ENCODE measurements around the gene CFAP54. TPM values are rescaled to one million over a fixed set of nuclear protein-coding genes. Genes with fewer than 3 reads are reported as not detected.

CFAP54 gene
- total and polyA plus RNA-seq, 2 experiments from 2014 or later, result 0.07 to 0.76 TPM

DNA sequence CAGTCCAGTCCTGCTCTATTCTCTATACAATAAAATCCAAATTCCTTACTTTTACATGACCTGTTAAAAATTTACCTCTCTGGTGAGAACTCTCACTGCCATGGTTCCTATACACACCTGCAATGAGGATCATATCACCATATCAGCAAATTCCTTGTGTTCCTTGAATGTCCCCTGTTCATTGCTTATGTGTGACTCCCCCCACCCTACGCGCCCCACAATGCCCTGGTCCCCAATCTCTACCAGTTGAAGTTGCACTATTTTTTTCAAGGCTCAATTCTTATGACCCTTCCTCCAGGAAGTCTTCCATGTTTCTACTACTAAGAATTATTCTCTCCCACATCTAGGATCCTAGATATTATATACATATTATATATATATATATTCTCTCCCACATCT lies 335.5 kb downstream of the CFAP54 start (continued):
- TF ChIP-seq, protein P1, sequence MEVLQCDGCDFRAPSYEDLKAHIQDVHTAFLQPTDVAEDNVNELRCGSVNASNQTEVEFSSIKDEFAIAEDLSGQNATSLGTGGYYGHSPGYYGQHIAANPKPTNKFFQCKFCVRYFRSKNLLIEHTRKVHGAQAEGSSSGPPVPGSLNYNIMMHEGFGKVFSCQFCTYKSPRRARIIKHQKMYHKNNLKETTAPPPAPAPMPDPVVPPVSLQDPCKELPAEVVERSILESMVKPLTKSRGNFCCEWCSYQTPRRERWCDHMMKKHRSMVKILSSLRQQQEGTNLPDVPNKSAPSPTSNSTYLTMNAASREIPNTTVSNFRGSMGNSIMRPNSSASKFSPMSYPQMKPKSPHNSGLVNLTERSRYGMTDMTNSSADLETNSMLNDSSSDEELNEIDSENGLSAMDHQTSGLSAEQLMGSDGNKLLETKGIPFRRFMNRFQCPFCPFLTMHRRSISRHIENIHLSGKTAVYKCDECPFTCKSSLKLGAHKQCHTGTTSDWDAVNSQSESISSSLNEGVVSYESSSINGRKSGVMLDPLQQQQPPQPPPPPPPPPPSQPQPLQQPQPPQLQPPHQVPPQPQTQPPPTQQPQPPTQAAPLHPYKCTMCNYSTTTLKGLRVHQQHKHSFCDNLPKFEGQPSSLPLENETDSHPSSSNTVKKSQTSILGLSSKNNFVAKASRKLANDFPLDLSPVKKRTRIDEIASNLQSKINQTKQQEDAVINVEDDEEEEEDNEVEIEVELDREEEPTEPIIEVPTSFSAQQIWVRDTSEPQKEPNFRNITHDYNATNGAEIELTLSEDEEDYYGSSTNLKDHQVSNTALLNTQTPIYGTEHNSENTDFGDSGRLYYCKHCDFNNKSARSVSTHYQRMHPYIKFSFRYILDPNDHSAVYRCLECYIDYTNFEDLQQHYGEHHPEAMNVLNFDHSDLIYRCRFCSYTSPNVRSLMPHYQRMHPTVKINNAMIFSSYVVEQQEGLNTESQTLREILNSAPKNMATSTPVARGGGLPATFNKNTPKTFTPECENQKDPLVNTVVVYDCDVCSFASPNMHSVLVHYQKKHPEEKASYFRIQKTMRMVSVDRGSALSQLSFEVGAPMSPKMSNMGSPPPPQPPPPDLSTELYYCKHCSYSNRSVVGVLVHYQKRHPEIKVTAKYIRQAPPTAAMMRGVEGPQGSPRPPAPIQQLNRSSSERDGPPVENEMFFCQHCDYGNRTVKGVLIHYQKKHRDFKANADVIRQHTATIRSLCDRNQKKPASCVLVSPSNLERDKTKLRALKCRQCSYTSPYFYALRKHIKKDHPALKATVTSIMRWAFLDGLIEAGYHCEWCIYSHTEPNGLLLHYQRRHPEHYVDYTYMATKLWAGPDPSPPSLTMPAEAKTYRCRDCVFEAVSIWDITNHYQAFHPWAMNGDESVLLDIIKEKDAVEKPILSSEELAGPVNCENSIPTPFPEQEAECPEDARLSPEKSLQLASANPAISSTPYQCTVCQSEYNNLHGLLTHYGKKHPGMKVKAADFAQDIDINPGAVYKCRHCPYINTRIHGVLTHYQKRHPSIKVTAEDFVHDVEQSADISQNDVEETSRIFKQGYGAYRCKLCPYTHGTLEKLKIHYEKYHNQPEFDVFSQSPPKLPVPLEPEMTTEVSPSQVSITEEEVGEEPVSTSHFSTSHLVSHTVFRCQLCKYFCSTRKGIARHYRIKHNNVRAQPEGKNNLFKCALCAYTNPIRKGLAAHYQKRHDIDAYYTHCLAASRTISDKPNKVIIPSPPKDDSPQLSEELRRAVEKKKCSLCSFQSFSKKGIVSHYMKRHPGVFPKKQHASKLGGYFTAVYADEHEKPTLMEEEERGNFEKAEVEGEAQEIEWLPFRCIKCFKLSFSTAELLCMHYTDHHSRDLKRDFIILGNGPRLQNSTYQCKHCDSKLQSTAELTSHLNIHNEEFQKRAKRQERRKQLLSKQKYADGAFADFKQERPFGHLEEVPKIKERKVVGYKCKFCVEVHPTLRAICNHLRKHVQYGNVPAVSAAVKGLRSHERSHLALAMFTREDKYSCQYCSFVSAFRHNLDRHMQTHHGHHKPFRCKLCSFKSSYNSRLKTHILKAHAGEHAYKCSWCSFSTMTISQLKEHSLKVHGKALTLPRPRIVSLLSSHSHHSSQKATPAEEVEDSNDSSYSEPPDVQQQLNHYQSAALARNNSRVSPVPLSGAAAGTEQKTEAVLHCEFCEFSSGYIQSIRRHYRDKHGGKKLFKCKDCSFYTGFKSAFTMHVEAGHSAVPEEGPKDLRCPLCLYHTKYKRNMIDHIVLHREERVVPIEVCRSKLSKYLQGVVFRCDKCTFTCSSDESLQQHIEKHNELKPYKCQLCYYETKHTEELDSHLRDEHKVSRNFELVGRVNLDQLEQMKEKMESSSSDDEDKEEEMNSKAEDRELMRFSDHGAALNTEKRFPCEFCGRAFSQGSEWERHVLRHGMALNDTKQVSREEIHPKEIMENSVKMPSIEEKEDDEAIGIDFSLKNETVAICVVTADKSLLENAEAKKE (CRISPR knock-in tag; IDR thresholded peaks at IDR 0.05), result no peak
- TF ChIP-seq EZH2phosphoT487 (IDR thresholded peaks at IDR 0.05; ENCODE audit: unreplicated experiment) (no peak), CREB1 (CRISPR knock-in tag; IDR thresholded peaks at IDR 0.05; ENCODE audit: low read depth) (no peak), EZH2 (IDR thresholded peaks at IDR 0.05; ENCODE audit: low read depth, unreplicated experiment) (no peak), JUNB (IDR thresholded peaks at IDR 0.05; ENCODE audit: unreplicated experiment) (no peak)

GRCh38 chr12:96828169-96828789 lies 338.9 kb downstream of the CFAP54 start:
- Histone ChIP-seq H2AFZ (peak overlapping the region; percentile 84; the same call in 1 of the 2 replicates), H3K27ac (ENCODE audit: low read depth) (no peak overlapping the region), H3K79me2 (replicated peaks; ENCODE audit: insufficient read depth) (no peaks in the 10 kb centered on the region), H4K20me1 (replicated peaks; ENCODE audit: insufficient read depth) (no peaks in the 10 kb centered on the region), H3K9me2 (ENCODE audit: insufficient read depth) (peaks cover 3% of the 10 kb centered on the region; the same call in 1 of the 2 replicates), H3K27me3 (ENCODE audit: insufficient read depth) (no peaks in the 10 kb centered on the region), H3K4me2 (no peak overlapping the region), H3F3A (replicated peaks; ENCODE audit: low read depth) (no peaks in the 10 kb centered on the region), H3K4me3 (no peak overlapping the region), H3K4me1 (ENCODE audit: insufficient read depth) (no peaks in the 10 kb centered on the region), H3K36me3 (ENCODE audit: insufficient read depth) (no peaks in the 10 kb centered on the region)
- peak; percentile 12 for DNase-seq (ENCODE audit: low spot score)
- Mint-ChIP-seq H3K9me3 (no peaks in the 10 kb centered on the region; the same call in 2 of the 3 replicates), H3K27me3 (ENCODE audit: insufficient read depth, low read depth, poor library complexity) (no peaks in the 10 kb centered on the region), H3K36me3 (ENCODE audit: low read depth) (no peaks in the 10 kb centered on the region), H3K4me3 (no peak overlapping the region), H3K27ac (no peak overlapping the region), H3K4me1 (no peaks in the 10 kb centered on the region)
- ATAC-seq, result no peak; the same call in 2 of the 3 replicates
- TF ChIP-seq STAT1 (IDR thresholded peaks at IDR 0.05; ENCODE audit: unreplicated experiment) (no peak), CTCF (conservative IDR thresholded peaks at IDR 0.05; ENCODE audit: low read depth in 2 of 2) (peak in 1 of 2 experiments; percentile 32; a peak in 1 of 4 replicates)
- TF ChIP-seq, protein P1 (CRISPR knock-in tag; IDR thresholded peaks at IDR 0.05), result 0 out of 2 replicates have a peak, but pooled peaks have one; percentile 47
